SK-N-SH treated with all-trans-retinoic acid at 6 μM for 48 hours (cell line): Measurements from ENCODE around the gene ANO6.

Experiments used
- ATAC-seq: fragments of 200-7000 bp; cut with Tn5 transposase; 3 replicates; pipeline ENCODE4 v1.9.1; 2020; ENCODE audit warnings: mild to moderate bottlenecking, moderate library complexity
- BACH2 ChIP-seq: fragments of 250-450 bp; sonication (Bioruptor Pico); IDR thresholded peaks from 2 replicates; pipeline ENCODE4 v1.9.0; 2021; ENCODE audit warnings: mild to moderate bottlenecking, borderline replicate concordance
- CSDC2 ChIP-seq: fragments of 250-450 bp; sonication (Bioruptor Pico); IDR thresholded peaks from 2 replicates; pipeline ENCODE4 v1.5.0; 2020; ENCODE audit warnings: mild to moderate bottlenecking, moderate library complexity
- ESRRG ChIP-seq: fragments of 250-450 bp; sonication (Bioruptor Pico); IDR thresholded peaks from 2 replicates; pipeline ENCODE4 v1.6.1; 2021; ENCODE audit warnings: mild to moderate bottlenecking
- GLIS3 ChIP-seq: fragments of 250-450 bp; sonication (Bioruptor Pico); IDR thresholded peaks from 2 replicates; pipeline ENCODE4 v1.5.0; 2020; ENCODE audit warnings: mild to moderate bottlenecking, moderate library complexity
- ISL1 ChIP-seq: fragments of 250-450 bp; sonication (Bioruptor Pico); IDR thresholded peaks from 2 replicates; pipeline ENCODE4 v2.1.2; 2022; ENCODE audit warnings: mild to moderate bottlenecking, moderate library complexity
- OSR1 ChIP-seq: fragments of 250-450 bp; sonication (Bioruptor Pico); IDR thresholded peaks from 2 replicates; pipeline ENCODE4 v1.8.0; 2022; ENCODE audit warnings: moderate library complexity, mild to moderate bottlenecking, inconsistent platforms
- PPARA ChIP-seq: fragments of 250-450 bp; sonication (Bioruptor Pico); IDR thresholded peaks from 2 replicates; pipeline ENCODE4 v1.5.0; 2020; ENCODE audit warnings: mild to moderate bottlenecking, borderline replicate concordance
- TCF4 ChIP-seq: fragments of 250-450 bp; sonication (Bioruptor Pico); IDR thresholded peaks from 2 replicates; pipeline ENCODE4 v1.8.0; 2021; ENCODE audit warnings: mild to moderate bottlenecking, moderate library complexity, borderline replicate concordance
- TOX ChIP-seq: fragments of 250-450 bp; sonication (Bioruptor Pico); IDR thresholded peaks from 2 replicates; pipeline ENCODE4 v1.8.0; 2021; ENCODE audit warnings: mild to moderate bottlenecking, moderate library complexity, borderline replicate concordance
- ZFP3 ChIP-seq: fragments of 250-450 bp; sonication (Bioruptor Pico); IDR thresholded peaks from 2 replicates; pipeline ENCODE4 v1.5.0; 2020; ENCODE audit warnings: mild to moderate bottlenecking, moderate library complexity
- ZNF70 ChIP-seq: fragments of 450-650 bp; formaldehyde crosslinking; IDR thresholded peaks from 2 replicates; pipeline ENCODE4 v1.5.0; 2020; ENCODE audit warnings: mild to moderate bottlenecking, moderate library complexity
- ZNF8 ChIP-seq: fragments of 450-650 bp; formaldehyde crosslinking; IDR thresholded peaks from 2 replicates; pipeline ENCODE4 v1.5.0; 2020; ENCODE audit warnings: mild to moderate bottlenecking, moderate library complexity
- TF ChIP-seq, protein P1 (sequence below): fragments of 250-450 bp; sonication (Bioruptor Pico); IDR thresholded peaks from 2 replicates; pipeline ENCODE4 v1.5.1; 2020; ENCODE audit warnings: low read depth, mild to moderate bottlenecking, moderate library complexity
- TF ChIP-seq, protein P2 (sequence below): fragments of 250-450 bp; sonication (Bioruptor Pico); IDR thresholded peaks from 2 replicates; pipeline ENCODE4 v1.8.0; 2020; ENCODE audit warnings: mild to moderate bottlenecking, moderate library complexity, borderline replicate concordance
- TF ChIP-seq, protein P3 (sequence below): fragments of 250-450 bp; sonication (Bioruptor Pico); IDR thresholded peaks from 2 replicates; pipeline ENCODE4 v1.8.0; 2021; ENCODE audit warnings: low read depth, mild to moderate bottlenecking, moderate library complexity, borderline replicate concordance
- TF ChIP-seq, protein P4 (sequence below): fragments of 250-450 bp; sonication (Bioruptor Pico); IDR thresholded peaks from 2 replicates; pipeline ENCODE4 v1.5.1; 2021; ENCODE audit warnings: mild to moderate bottlenecking, moderate library complexity
- TF ChIP-seq, protein P5 (sequence below): fragments of 250-450 bp; sonication (Bioruptor Pico); IDR thresholded peaks from 2 replicates; pipeline ENCODE4 v1.5.0; 2020; ENCODE audit warnings: mild to moderate bottlenecking, moderate library complexity

ANO6 gene

DNA sequence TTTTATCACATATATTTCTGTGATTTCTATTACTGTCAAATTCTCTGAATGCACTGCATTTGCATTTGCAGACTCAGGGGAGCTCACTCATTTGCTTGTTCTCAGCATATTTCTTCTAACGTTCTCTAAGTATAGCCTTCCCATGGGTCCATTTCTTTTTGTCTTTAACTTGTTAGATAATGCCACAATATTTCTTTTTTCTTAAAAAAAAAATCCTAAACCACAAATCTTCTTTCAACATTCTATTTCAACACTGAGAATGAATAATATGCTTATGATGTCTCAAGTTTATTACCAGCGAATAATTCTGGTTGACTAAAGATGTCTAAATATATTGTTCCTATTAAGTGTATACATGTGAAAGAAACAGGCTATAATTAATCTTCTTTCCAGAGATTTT lies 200.2 kb downstream of the ANO6 start:
- no peak for ATAC-seq
- TF ChIP-seq, protein P1, sequence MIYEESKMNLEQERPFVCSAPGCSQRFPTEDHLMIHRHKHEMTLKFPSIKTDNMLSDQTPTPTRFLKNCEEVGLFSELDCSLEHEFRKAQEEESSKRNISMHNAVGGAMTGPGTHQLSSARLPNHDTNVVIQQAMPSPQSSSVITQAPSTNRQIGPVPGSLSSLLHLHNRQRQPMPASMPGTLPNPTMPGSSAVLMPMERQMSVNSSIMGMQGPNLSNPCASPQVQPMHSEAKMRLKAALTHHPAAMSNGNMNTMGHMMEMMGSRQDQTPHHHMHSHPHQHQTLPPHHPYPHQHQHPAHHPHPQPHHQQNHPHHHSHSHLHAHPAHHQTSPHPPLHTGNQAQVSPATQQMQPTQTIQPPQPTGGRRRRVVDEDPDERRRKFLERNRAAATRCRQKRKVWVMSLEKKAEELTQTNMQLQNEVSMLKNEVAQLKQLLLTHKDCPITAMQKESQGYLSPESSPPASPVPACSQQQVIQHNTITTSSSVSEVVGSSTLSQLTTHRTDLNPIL (CRISPR knock-in tag) = no peak
- TF ChIP-seq, protein P2, sequence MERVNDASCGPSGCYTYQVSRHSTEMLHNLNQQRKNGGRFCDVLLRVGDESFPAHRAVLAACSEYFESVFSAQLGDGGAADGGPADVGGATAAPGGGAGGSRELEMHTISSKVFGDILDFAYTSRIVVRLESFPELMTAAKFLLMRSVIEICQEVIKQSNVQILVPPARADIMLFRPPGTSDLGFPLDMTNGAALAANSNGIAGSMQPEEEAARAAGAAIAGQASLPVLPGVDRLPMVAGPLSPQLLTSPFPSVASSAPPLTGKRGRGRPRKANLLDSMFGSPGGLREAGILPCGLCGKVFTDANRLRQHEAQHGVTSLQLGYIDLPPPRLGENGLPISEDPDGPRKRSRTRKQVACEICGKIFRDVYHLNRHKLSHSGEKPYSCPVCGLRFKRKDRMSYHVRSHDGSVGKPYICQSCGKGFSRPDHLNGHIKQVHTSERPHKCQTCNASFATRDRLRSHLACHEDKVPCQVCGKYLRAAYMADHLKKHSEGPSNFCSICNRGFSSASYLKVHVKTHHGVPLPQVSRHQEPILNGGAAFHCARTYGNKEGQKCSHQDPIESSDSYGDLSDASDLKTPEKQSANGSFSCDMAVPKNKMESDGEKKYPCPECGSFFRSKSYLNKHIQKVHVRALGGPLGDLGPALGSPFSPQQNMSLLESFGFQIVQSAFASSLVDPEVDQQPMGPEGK (CRISPR knock-in tag) = no peak
- TF ChIP-seq OSR1 (CRISPR knock-in tag) = no peak
- no peak for TF ChIP-seq ESRRG (CRISPR knock-in tag)
- no peak for TF ChIP-seq PPARA (CRISPR knock-in tag)
- TF ChIP-seq, protein P3, sequence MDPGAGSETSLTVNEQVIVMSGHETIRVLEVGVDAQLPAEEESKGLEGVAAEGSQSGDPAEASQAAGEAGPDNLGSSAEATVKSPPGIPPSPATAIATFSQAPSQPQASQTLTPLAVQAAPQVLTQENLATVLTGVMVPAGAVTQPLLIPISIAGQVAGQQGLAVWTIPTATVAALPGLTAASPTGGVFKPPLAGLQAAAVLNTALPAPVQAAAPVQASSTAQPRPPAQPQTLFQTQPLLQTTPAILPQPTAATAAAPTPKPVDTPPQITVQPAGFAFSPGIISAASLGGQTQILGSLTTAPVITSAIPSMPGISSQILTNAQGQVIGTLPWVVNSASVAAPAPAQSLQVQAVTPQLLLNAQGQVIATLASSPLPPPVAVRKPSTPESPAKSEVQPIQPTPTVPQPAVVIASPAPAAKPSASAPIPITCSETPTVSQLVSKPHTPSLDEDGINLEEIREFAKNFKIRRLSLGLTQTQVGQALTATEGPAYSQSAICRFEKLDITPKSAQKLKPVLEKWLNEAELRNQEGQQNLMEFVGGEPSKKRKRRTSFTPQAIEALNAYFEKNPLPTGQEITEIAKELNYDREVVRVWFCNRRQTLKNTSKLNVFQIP (CRISPR knock-in tag) = no peak
- TF ChIP-seq BACH2 = no peak
- no peak for TF ChIP-seq ZNF70 (CRISPR knock-in tag)
- TF ChIP-seq, protein P4, sequence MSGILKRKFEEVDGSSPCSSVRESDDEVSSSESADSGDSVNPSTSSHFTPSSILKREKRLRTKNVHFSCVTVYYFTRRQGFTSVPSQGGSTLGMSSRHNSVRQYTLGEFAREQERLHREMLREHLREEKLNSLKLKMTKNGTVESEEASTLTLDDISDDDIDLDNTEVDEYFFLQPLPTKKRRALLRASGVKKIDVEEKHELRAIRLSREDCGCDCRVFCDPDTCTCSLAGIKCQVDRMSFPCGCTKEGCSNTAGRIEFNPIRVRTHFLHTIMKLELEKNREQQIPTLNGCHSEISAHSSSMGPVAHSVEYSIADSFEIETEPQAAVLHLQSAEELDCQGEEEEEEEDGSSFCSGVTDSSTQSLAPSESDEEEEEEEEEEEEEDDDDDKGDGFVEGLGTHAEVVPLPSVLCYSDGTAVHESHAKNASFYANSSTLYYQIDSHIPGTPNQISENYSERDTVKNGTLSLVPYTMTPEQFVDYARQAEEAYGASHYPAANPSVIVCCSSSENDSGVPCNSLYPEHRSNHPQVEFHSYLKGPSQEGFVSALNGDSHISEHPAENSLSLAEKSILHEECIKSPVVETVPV = no peak
- no peak for TF ChIP-seq GLIS3 (CRISPR knock-in tag)
- no peak for TF ChIP-seq TCF4 (CRISPR knock-in tag)

DNA sequence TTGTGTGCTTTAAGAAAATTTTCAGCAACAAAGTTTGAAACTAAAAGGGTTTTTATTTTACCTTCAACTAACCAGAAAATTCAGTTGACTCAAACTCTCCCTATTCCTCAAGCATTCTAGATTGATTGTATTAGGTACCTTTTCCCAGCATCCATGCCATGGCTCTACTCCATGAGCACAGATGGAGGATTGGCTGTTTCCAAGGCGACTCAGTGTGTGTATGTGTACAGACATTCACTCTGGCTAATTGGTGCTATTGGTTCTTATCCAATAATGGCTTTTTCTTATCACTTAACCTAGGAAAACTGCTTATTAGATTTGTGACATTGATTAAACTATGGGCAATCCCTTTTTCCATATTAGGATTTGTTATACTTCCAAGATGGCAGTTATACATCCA lies 202.6 kb downstream of the ANO6 start:
- ATAC-seq = no peak
- TF ChIP-seq OSR1 (CRISPR knock-in tag) = no peak
- no peak for TF ChIP-seq ZNF8 (CRISPR knock-in tag)
- TF ChIP-seq TOX (CRISPR knock-in tag) = no peak
- TF ChIP-seq ESRRG (CRISPR knock-in tag) = no peak
- TF ChIP-seq, protein P1 (CRISPR knock-in tag) = no peak
- TF ChIP-seq ZFP3 (CRISPR knock-in tag) = no peak
- TF ChIP-seq, protein P2 (CRISPR knock-in tag) = no peak
- no peak for TF ChIP-seq CSDC2 (CRISPR knock-in tag)
- TF ChIP-seq ISL1 (CRISPR knock-in tag) = no peak
- TF ChIP-seq, protein P5, sequence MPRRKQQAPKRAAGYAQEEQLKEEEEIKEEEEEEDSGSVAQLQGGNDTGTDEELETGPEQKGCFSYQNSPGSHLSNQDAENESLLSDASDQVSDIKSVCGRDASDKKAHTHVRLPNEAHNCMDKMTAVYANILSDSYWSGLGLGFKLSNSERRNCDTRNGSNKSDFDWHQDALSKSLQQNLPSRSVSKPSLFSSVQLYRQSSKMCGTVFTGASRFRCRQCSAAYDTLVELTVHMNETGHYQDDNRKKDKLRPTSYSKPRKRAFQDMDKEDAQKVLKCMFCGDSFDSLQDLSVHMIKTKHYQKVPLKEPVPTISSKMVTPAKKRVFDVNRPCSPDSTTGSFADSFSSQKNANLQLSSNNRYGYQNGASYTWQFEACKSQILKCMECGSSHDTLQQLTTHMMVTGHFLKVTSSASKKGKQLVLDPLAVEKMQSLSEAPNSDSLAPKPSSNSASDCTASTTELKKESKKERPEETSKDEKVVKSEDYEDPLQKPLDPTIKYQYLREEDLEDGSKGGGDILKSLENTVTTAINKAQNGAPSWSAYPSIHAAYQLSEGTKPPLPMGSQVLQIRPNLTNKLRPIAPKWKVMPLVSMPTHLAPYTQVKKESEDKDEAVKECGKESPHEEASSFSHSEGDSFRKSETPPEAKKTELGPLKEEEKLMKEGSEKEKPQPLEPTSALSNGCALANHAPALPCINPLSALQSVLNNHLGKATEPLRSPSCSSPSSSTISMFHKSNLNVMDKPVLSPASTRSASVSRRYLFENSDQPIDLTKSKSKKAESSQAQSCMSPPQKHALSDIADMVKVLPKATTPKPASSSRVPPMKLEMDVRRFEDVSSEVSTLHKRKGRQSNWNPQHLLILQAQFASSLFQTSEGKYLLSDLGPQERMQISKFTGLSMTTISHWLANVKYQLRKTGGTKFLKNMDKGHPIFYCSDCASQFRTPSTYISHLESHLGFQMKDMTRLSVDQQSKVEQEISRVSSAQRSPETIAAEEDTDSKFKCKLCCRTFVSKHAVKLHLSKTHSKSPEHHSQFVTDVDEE = no peak
